GM12878 (cell line): ENCODE measurements around the gene METAP1. TPM values are rescaled to one million over a fixed set of nuclear protein-coding genes. Genes with fewer than 3 reads are reported as not detected.

Source experiments
- ATAC-seq: fragments of 200-7000 bp; cut with Tn5 transposase; 3 replicates; pipeline ENCODE4 v1.9.1; 2020; ENCODE audit warnings: mild to moderate bottlenecking, moderate library complexity
- BruUV-seq: library from RNA; stranded (reverse); fragments of 400-500 nt; replicated peaks from 2 replicates; lab custom pipeline; 2021; lab: Mats Ljungman, UMichigan
- CTCF ChIA-PET: fragments of 300-600 bp; sonication (Branson Sonifier 250); formaldehyde crosslinking; extraction: SDS; loops from one replicate; lab custom pipeline; 2021; ENCODE audit warnings: inconsistent platforms; lab: Yijun Ruan, JAX
- POLR2A ChIA-PET: fragments of 350-600 bp; formaldehyde crosslinking; extraction: SDS; loops from one replicate; lab custom pipeline; 2021; ENCODE audit warnings: inconsistent platforms; lab: Charles Lee
- RAD21 ChIA-PET: fragments of 300-600 bp; sonication (Branson Sonifier 250); formaldehyde crosslinking; loops from one replicate; lab custom pipeline; 2023; ENCODE audit warnings: antibody characterized with exemption; ENCODE audit not compliant: unreplicated experiment; lab: Charles Lee
- SMC1A ChIA-PET: fragments of 300-600 bp; sonication (Branson Sonifier 250); formaldehyde crosslinking; loops from one replicate; lab custom pipeline; 2023; ENCODE audit not compliant: unreplicated experiment, uncharacterized antibody; lab: Charles Lee
- DNase-seq: peaks from one replicate; pipeline ENCODE4 v3.0.0-alpha.2; 2011; ENCODE audit warnings: low read depth, low spot score
- FAIRE-seq: peaks from 3 replicates; lab custom pipeline; 2011; peaks lifted over from hg19 to GRCh38; lab: Jason Lieb, UNC
- H2AFZ ChIP-seq: 2 replicates; pipeline ENCODE4 v1.6.0; 2011; ENCODE audit warnings: low read depth, low read length, control low read depth; ENCODE audit not compliant: control insufficient read depth
- H3K27ac ChIP-seq: 2 replicates; pipeline ENCODE4 v1.5.1; 2011; ENCODE audit warnings: control low read depth; ENCODE audit not compliant: control insufficient read depth, insufficient read depth
- H3K27me3 ChIP-seq, 2 experiments: replicated peaks in 1 of 2; 2 replicates each; pipeline versions ENCODE4 v1.6.0 to v1.6.1; 2011; ENCODE audit warnings: low read length in 1 of 2; ENCODE audit not compliant: control insufficient read depth in 2 of 2, insufficient read depth in 2 of 2
- H3K36me3 ChIP-seq, 2 experiments: 2 replicates each; pipeline ENCODE4 v1.5.1; 2011; ENCODE audit warnings: low read length in 1 of 2; ENCODE audit not compliant: control insufficient read depth in 2 of 2, insufficient read depth in 2 of 2
- H3K4me1 ChIP-seq: 2 replicates; pipeline ENCODE4 v1.6.1; 2011; ENCODE audit warnings: mild to moderate bottlenecking, low read length, moderate library complexity, mixed read lengths; ENCODE audit not compliant: control insufficient read depth, insufficient read depth
- H3K4me2 ChIP-seq: 2 replicates; pipeline ENCODE4 v1.6.0; 2011; ENCODE audit warnings: control low read depth; ENCODE audit not compliant: control insufficient read depth, insufficient read depth
- H3K4me3 ChIP-seq: fragments of 200-600 bp; sonication (generic); 2 replicates; pipeline ENCODE4 v1.5.1; 2016
- H3K79me2 ChIP-seq: 2 replicates; pipeline ENCODE4 v1.6.0; 2011; ENCODE audit warnings: low read length; ENCODE audit not compliant: control insufficient read depth, insufficient read depth
- H3K9ac ChIP-seq: 2 replicates; pipeline ENCODE4 v1.8.0; 2011; ENCODE audit warnings: low read length, control low read depth, mixed read lengths; ENCODE audit not compliant: control insufficient read depth, insufficient read depth
- H3K9me3 ChIP-seq: replicated peaks from 3 replicates; pipeline ENCODE4 v1.5.1; 2011; ENCODE audit warnings: mild to moderate bottlenecking, low read length; ENCODE audit not compliant: control insufficient read depth, insufficient read depth
- H4K20me1 ChIP-seq: 2 replicates; pipeline ENCODE4 v1.6.0; 2011; ENCODE audit not compliant: control insufficient read depth, insufficient read depth
- E2F4 ChIP-seq: IDR thresholded peaks from 2 replicates; pipeline ENCODE4 v1.6.1; 2012; ENCODE audit warnings: low read depth, low read length, improper control_type of control experiment
- HCFC1 ChIP-seq: fragments of 150-350 bp; IDR thresholded peaks from 2 replicates; pipeline ENCODE4 v1.6.1; 2014; ENCODE audit warnings: low read length
- KAT2A ChIP-seq: conservative IDR thresholded peaks from 2 replicates; pipeline ENCODE4 v1.6.1; 2011; ENCODE audit warnings: low read depth, low read length; ENCODE audit not compliant: control insufficient read depth
- MLLT1 ChIP-seq: fragments of 450-650 bp; IDR thresholded peaks from 2 replicates; pipeline ENCODE4 v1.6.1; 2016; ENCODE audit warnings: mild to moderate bottlenecking
- MTA3 ChIP-seq: IDR thresholded peaks from 2 replicates; pipeline ENCODE4 v1.6.1; 2012; ENCODE audit warnings: low read length, inconsistent platforms, borderline replicate concordance
- POLR2A ChIP-seq: IDR thresholded peaks from 2 replicates; pipeline ENCODE4 v1.6.1; 2011; ENCODE audit warnings: low read depth, mild to moderate bottlenecking, low read length
- POU2F2 ChIP-seq: IDR thresholded peaks from 3 replicates; pipeline ENCODE4 v1.6.1; 2011; ENCODE audit warnings: low read depth, mild to moderate bottlenecking, low read length, borderline replicate concordance
- SMARCA5 ChIP-seq: fragments of 450-650 bp; IDR thresholded peaks from 2 replicates; pipeline ENCODE4 v1.6.1; 2017; ENCODE audit warnings: mild to moderate bottlenecking
- ZNF207 ChIP-seq: fragments of 450-650 bp; IDR thresholded peaks from 2 replicates; pipeline ENCODE4 v1.6.1; 2014; ENCODE audit warnings: antibody characterized with exemption, mild to moderate bottlenecking, borderline replicate concordance
- ZNF274 ChIP-seq: IDR thresholded peaks from one replicate; pipeline ENCODE4 v1.8.0; 2011; ENCODE audit not compliant: insufficient read length, insufficient read depth
- WGBS: methylation state at CpG from one replicate; pipeline ENCODE4 v1.1.6; 2016; ENCODE audit warnings: low lambda C conversion rate; ENCODE audit not compliant: insufficient replicate concordance, insufficient coverage; ENCODE audit errors: missing lambda C conversion rate; 5-methylcytosine and 5-hydroxymethylcytosine counted together
- in situ Hi-C: fragments of 300-500 bp; cut with MboI; formaldehyde crosslinking; loops from 9 replicates; pipeline ENCODE4 v1.14.3; 2018; ENCODE audit warnings: mixed read lengths
- intact Hi-C: fragments of 100-400 bp; cut with micrococcal nuclease; formaldehyde crosslinking; loops from one replicate; pipeline ENCODE4 v1.14.2; 2022; ENCODE audit not compliant: unreplicated experiment
- polyA plus RNA-seq, 11 experiments: library from polyadenylated mRNA; depleted of rRNA in 4 of 11; unstranded in 6 of 11; stranded (reverse) in 5 of 11; fragments of >200 nt; fragmentation: Nextera tagmentation in 4 of 11; fragmentation: Illumina TruSeq in 1 of 11; extraction: Ambion mirVana in 4 of 11; extraction: Trizol in 1 of 11; gene quantifications; 1 replicate in 1 of 11; 2 replicates in 10 of 11; pipeline versions ENCODE4 v1.2.1 to v1.2.3, GENCODE V29; 2011 to 2016; ENCODE audit warnings: inconsistent platforms in 2 of 11, missing spikeins in 2 of 11, low read depth in 1 of 11
- total RNA-seq, 4 experiments: library from RNA; depleted of rRNA in 3 of 4; stranded (reverse); fragments of >200 nt in 3 of 4; fragmentation: Illumina TruSeq in 1 of 4; extraction: Trizol in 1 of 4; gene quantifications; 2 replicates each; pipeline versions ENCODE4 v1.2.1 to v1.2.3, GENCODE V29; 2013 to 2021

Gene METAP1
- total and polyA plus RNA-seq, 10 of the 15 experiments (the other 5 are each of a cell fraction or from before 2014, with no cell fraction given): 22.7 to 71.4 (median 45.1) TPM

DNA sequence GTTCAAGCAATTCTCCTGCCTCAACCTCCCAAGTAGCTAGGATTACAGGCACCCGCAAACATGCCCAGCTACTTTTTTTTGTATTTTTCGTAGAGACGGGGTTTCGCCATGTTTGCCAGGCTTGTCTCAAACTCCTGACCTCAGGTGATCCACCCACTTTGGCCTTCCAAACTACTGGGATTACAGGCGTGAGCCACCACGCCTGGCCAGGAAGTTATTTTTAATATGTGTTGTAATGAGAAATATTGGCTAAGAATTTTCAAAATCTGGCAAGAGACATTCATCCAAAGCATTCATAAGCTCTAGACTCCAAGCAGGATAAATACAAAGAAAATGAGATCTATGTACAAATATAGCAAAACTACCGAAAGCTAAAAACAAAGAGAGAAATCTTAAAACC, 18.0 kb upstream of the METAP1 start:
- FAIRE-seq: no peak
- 81% methylated on average over 7 of the region's 7 CpGs for WGBS

More for the DNA sequence above, 18.0 kb upstream of the METAP1 start:
- TF ChIP-seq POLR2A (no peak), SMARCA5 (no peak), E2F4 (no peak), MTA3 (no peak), POU2F2 (no peak), HCFC1 (no peak), MLLT1 (no peak), KAT2A (no peak), ZNF207 (no peak), ZNF274 (no peak)
- in situ Hi-C loops (no loop called here), intact Hi-C loops (no loop called here)
- no peaks in the 10 kb centered on the region for H3K4me1 ChIP-seq
- no peak overlapping the region for H3K9ac ChIP-seq
- H3K9me3 ChIP-seq: no peaks in the 10 kb centered on the region
- ChIA-PET SMC1A (interaction anchor here (0.6 to 1.0 kb wide), 4 partner anchors 10 to 471 kb away, joined by 3 read pairs; no protein-coding TSS in a partner anchor), CTCF (interaction anchor here (1.0 kb wide), 1 partner anchor 18 kb away, joined by 3 read pairs; the partner anchor contains the start of gene METAP1), RAD21 (no interaction called here), POLR2A (no interaction called here)
- H3K4me2 ChIP-seq: no peak overlapping the region
- no peak overlapping the region for H2AFZ ChIP-seq
- ATAC-seq (no peak), DNase-seq (no peak)
- H3K27me3 ChIP-seq: no peaks in the 10 kb centered on the region
- BruUV-seq: no TSS peak
- H3K79me2 ChIP-seq: no peaks in the 10 kb centered on the region
- no peak overlapping the region for H3K27ac ChIP-seq
- H3K4me3 ChIP-seq: no peak overlapping the region
- no peaks in the 10 kb centered on the region for H3K36me3 ChIP-seq
- no peaks in the 10 kb centered on the region for H4K20me1 ChIP-seq
